MCF 10A (cell line): ENCODE measurements around the gene DCTN4. TPM values are rescaled to one million over a fixed set of nuclear protein-coding genes. Genes with fewer than 3 reads are reported as not detected.

Experiments used
- BruUV-seq: library from RNA; stranded (reverse); fragments of 400-500 nt; replicated peaks from 2 replicates; lab custom pipeline; 2021; lab: Mats Ljungman, UMichigan
- CTCF ChIA-PET: fragments of 300-600 bp; sonication (Branson Sonifier 250); formaldehyde crosslinking; extraction: SDS; loops from one replicate; lab custom pipeline; 2021; ENCODE audit warnings: antibody characterized with exemption, inconsistent platforms; lab: Yijun Ruan, JAX
- POLR2A ChIA-PET: fragments of 300-600, 350-650 bp; sonication (Branson Sonifier 250); formaldehyde crosslinking; extraction: SDS; loops from one replicate; lab custom pipeline; 2020; ENCODE audit warnings: antibody characterized with exemption, inconsistent platforms; lab: Yijun Ruan, JAX
- DNase-seq: peaks from one replicate; pipeline ENCODE4 v3.0.0-alpha.2; 2018; ENCODE audit not compliant: unreplicated experiment
- H3K27ac Mint-ChIP-seq: one replicate; pipeline ENCODE4 v1.8.0; 2022; ENCODE audit warnings: mild to moderate bottlenecking, low read depth, mixed read lengths; ENCODE audit not compliant: unreplicated experiment
- H3K27me3 Mint-ChIP-seq: one replicate; pipeline ENCODE4 v1.8.0; 2022; ENCODE audit warnings: mixed read lengths; ENCODE audit not compliant: insufficient read depth, unreplicated experiment
- H3K36me3 Mint-ChIP-seq: one replicate; pipeline ENCODE4 v1.8.0; 2022; ENCODE audit warnings: mild to moderate bottlenecking, moderate library complexity, mixed read lengths; ENCODE audit not compliant: insufficient read depth, unreplicated experiment
- H3K4me1 Mint-ChIP-seq: one replicate; pipeline ENCODE4 v1.8.0; 2022; ENCODE audit warnings: mixed read lengths; ENCODE audit not compliant: insufficient read depth, unreplicated experiment
- H3K4me3 Mint-ChIP-seq: one replicate; pipeline ENCODE4 v1.8.0; 2022; ENCODE audit warnings: mild to moderate bottlenecking, moderate library complexity, mixed read lengths; ENCODE audit not compliant: unreplicated experiment
- H3K9me3 Mint-ChIP-seq: one replicate; pipeline ENCODE4 v1.8.0; 2022; ENCODE audit warnings: mixed read lengths; ENCODE audit not compliant: unreplicated experiment
- CTCF ChIP-seq: fragments of 200-600 bp; IDR thresholded peaks from one replicate; pipeline ENCODE4 v1.8.0; 2022; ENCODE audit warnings: antibody characterized with exemption, mild to moderate bottlenecking; ENCODE audit not compliant: unreplicated experiment
- intact Hi-C: fragments of 100-400 bp; cut with micrococcal nuclease; formaldehyde crosslinking; loops from 2 replicates; pipeline ENCODE4 v1.14.1; 2022
- total RNA-seq: library from RNA; stranded (reverse); gene quantifications from 2 replicates; pipeline ENCODE4 v1.2.3, GENCODE V29; 2022

Gene DCTN4
- total RNA-seq, 1 experiment from 2014 or later = 143 TPM

GRCh38 chr5:150665044-150665443 is 93.8 kb downstream of the DCTN4 start:
- TF ChIP-seq CTCF = no peak
- ChIA-PET CTCF (interaction anchor here (1.0 to 4.9 kb wide), 4 partner anchors 35 to 205 kb away, joined by 3 to 36 read pairs (median 5); partner anchors contain the start of gene RBM22), POLR2A (interaction anchor here (0.7 kb wide), 1 partner anchor 96 kb away, joined by 6 read pairs; no protein-coding TSS in a partner anchor)
- Mint-ChIP-seq H3K4me3 (no peak overlapping the region), H3K4me1 (no peaks in the 10 kb centered on the region), H3K36me3 (no peaks in the 10 kb centered on the region), H3K9me3 (no peaks in the 10 kb centered on the region), H3K27ac (no peak overlapping the region), H3K27me3 (peaks cover 18% of the 10 kb centered on the region)
- no TSS peak for BruUV-seq
- intact Hi-C loops = no loop called here
- DNase-seq = no peak

DNA sequence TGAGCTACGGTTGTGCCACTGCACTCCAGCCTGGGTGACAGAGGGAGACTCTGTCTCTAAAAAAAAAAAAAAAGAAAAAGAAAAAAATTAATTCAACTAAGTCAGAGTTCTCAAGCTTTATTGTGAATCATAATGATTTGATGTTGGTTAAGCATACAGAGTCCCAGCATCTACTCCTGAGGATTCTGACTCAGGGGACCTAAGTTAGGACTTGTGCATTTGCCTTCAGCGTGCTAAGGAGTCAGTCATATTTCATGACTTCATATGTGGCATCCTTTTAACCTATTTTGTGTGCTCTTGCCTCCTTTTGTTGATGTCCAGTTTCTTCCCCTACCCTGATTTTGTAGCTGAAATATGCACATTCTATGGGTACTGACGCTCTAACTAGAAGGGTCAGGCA is 94.9 kb downstream of the DCTN4 start:
- intact Hi-C loops = no loop called here
- no peaks in the 10 kb centered on the region for H3K36me3 Mint-ChIP-seq
- H3K4me1 Mint-ChIP-seq = no peaks in the 10 kb centered on the region
- POLR2A ChIA-PET = interaction anchor here (1.1 to 1.2 kb wide), 3 partner anchors 36 to 214 kb away, joined by 3 to 8 read pairs (median 4); partner anchors contain the start of gene RBM22
- H3K4me3 Mint-ChIP-seq = no peak overlapping the region
- TF ChIP-seq CTCF = no peak
- no peak for DNase-seq
- CTCF ChIA-PET = interaction anchor here (0.6 to 13.6 kb wide), 6 partner anchors 36 to 420 kb away, joined by 3 to 429 read pairs (median 6); partner anchors contain the start of genes IRGM, RBM22 and SMIM3
- BruUV-seq = no TSS peak
- H3K9me3 Mint-ChIP-seq = no peaks in the 10 kb centered on the region
- H3K27me3 Mint-ChIP-seq = peaks cover 18% of the 10 kb centered on the region
- H3K27ac Mint-ChIP-seq = no peak overlapping the region

- Mint-ChIP-seq H3K9me3 (no peaks in the 10 kb centered on the region), H3K27me3 (peaks cover 18% of the 10 kb centered on the region), H3K4me3 (no peak overlapping the region), H3K36me3 (no peaks in the 10 kb centered on the region), H3K4me1 (no peaks in the 10 kb centered on the region), H3K27ac (no peak overlapping the region)
- intact Hi-C loops = no loop called here
- CTCF ChIA-PET = interaction anchor here (0.6 to 13.6 kb wide), 6 partner anchors 37 to 204 kb away, joined by 3 to 429 read pairs (median 7); partner anchors contain the start of genes RBM22 and SMIM3
- POLR2A ChIA-PET = interaction anchor here (1.1 to 1.2 kb wide), 3 partner anchors 32 to 51 kb away, joined by 3 to 8 read pairs (median 4); partner anchors contain the start of gene RBM22
- no TSS peak for BruUV-seq
- no peak for TF ChIP-seq CTCF
- no peak for DNase-seq
Observed at GRCh38 chr5:150662731-150663516, 95.9 kb downstream of the DCTN4 start.
